ENCODE data around the gene MELTF.

MELTF gene

GRCh38 chr3:196994056-196994455 is 35.6 kb downstream of the MELTF start:
- DNase-seq (ENCODE audit: low spot score) = no peak

DNA sequence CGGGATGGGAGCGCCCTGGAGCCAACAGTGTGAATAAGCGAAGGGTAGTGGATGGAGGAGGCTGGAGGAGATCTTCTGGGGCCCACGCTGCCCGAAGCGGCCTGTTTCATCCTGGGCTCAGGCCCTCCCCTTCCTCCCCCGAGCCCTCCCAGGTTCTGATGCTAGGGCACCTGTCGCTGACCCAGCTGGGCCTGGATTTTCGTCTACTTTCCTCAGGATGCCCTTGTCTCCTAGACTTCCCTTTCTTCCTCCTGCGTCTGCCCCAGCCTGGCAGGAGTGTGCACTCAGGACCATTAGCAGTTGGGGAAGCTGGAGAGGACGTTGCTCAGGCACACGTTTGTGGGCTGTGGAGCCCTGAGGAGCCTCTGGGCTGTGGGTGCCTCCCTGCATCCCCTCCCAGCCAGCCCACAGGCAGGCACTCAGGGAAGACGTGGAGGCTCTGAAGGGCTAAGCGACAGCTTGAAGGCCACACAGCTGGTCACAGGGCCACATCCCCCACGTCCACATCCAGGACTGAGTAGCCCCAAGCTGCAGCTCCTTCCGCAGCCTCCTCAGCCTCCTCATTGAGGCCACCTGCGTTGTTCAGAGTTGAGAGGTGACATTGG is 37.1 kb downstream of the MELTF start:
- no peak for DNase-seq (ENCODE audit: low spot score)

DNA sequence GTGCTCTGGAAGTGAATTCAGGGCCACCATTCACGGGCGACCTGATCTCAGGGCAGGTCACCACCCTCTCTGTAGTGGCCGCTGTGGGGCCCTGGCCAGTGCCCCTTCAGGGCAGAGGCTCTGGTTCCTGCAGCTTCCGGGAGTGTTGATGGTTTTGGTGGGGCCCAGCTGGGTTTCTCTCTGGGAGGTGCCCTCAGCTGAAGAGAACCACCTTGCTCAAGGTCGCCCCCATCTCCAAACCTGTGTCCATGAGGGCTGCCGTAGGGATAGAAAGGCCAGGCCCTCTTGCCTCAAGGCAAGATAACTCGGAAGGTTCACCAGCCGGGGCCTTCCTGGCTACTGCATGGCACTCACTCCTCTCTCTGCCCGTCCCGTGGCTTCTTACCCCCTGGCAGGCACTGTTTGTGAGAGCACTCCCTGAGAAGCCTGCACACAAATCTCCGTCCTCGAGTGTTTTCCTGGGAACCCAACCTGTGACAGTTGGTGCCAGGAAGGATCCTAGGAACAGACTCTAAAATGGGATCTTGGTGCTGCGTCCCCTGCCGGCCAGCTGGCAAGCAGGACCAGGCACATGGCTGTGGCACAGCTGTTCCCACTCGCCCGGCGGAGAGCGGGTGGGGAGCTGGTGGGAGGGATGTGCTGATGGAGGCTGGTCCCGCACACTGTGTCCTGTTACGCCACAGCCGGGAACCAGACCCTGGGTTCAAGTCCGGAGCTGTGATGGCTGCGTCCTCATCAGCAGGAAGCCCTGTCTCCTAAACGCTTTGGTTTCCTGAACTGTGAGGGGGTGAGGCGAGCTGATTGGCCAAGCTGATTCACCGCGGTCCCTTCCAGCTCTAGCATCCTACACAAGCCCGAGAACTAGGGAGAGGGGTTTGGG is 37.8 kb downstream of the MELTF start:
- DNase-seq (ENCODE audit: low spot score) = no peak

- no peak for DNase-seq (ENCODE audit: low spot score)
Observed at GRCh38 chr3:196990601-196991007, 39.0 kb downstream of the MELTF start.

- no peak for DNase-seq (ENCODE audit: low spot score)
Observed at GRCh38 chr3:196989721-196990262, 39.8 kb downstream of the MELTF start.

DNA sequence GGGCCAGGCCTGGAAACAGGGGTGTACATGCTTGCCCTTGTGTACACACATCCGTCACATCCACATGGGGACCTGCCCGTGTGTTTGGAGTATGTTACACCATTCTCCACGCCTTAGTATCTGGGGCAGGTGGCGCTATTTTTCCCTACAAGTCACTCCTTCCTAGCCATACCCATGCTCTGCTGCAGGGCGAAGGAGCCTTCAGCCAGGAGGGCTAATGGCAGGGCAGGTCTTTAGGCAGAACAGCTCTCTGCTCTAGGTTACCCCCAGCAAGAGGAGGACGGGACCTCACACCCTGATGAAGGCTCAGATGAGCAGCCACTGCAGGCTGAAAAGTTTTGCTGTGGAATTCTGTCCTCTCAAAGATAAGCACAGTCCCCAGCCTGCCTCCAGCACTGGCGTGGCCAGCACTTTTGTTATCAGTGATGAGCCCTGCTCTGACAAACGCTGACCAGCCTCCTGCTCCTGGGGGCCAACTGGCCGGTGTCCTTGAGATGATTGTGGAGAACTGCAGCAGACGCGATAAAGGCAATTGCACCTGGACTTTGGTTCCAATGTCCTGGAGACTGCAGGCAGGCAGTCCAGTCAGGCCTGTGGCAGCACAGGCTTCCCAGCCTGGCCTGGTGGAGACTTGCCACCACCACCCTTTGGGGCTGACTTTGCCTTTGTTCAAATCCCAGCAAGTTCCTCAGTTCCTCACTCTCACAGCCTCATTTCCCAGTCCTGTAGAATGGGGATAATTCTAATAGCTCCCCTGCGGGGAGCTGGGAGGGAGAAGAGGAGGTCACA is 41.2 kb downstream of the MELTF start:
- DNase-seq (ENCODE audit: low spot score) = no peak

DNA sequence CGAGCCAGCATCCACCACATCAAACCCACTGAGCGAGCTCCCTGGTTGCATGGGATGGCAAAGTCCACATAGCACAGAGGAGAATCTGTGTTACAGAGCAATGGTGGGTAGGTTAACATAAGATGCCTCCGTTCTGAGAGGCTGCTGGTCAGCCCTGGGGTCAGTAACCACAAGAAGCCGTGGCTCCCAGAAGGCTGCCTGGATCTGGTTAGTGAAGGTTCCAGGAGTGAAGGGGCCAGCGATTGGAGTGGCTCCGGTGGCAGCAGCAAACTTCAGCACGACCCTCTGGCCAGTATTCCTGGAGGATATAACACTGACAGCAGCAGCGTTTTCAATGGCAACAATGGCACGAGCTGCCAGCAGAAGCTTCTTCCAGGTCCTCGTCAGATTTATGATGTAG is 42.6 kb downstream of the MELTF start:
- no peak for DNase-seq (ENCODE audit: low spot score)

DNA sequence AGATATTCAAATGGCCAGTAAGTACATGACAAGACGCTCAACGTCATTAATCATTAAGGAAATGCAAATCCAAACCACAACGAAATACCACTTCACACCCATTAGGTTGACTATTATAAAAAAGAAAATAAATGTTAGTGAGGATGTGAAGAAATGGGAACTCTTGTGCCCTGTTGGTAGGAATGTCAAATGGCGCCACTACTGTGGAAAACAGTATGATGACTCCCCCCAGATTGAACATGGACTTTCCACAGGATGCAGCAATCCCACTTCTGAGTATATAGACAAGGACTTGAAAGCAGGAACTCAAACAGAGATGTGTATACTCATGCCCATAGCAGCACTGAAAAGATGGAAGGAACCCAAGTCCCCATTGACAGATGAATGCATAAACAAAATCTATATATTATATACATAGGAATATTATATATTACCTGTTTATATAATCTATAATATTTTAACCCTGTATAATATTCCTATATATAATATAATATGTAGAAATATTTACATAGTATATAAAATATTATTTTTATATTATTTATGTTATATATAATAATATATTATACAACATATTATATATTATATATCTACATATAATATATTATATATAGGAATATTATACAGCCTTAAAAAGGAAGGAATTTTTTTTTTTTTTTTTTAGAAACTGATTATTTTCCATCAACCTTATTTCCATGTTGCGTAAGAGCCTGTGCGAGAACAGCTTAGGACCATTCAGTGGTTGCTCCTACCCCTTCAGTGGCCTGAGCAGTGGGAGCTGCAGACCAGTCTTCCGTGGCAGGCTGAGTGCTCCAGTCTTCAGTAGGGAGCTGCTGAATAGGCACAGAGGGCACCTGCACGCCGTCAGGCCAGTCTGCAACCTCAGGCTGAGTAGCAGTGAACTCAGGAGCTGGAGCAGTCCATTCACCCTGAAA is 43.4 kb downstream of the MELTF start:
- no peak for DNase-seq (ENCODE audit: low spot score)

DNA sequence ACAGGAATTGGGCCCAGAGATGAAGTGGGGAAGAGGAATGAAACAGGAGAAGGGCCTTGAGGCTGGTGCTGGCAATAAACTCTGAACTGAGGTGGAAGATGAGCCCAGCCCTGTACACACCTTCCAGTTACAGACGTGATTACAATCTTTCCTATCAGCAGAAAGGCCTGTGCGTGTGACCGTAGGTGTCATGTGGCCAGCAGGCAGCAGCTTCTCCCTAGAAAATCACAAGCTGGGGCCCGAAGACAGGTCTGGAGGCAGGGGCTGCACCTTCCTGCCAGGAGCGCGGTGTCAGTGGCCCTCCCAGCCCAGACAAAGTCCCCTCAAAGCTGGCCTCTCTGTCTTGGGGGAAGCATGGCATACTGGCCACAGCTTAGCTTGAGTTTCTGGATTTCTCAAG is 44.3 kb downstream of the MELTF start:
- no peak for DNase-seq (ENCODE audit: low spot score)

GRCh38 chr3:196983186-196983585 is 46.4 kb downstream of the MELTF start:
- no peak for DNase-seq (ENCODE audit: low spot score)

DNA sequence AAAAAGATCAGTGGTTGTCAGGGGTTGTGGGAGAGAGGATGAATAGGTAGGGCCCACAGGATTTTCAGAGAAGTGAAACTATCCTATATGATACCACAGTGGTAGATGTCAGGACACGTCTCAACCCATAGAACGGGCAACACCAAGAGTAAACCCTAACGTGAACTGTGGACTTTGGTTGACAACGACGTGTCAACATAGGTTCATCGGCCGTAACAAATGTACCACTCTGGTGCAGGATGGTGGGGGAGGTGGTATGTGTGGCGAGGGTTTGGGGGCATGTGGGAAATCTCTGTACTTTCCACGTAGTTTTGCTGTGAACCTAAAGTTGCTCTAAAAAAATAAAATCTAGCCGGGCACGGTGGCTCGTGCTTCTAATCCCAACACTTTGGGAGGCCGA is 48.0 kb downstream of the MELTF start:
- no peak for DNase-seq (ENCODE audit: low spot score)

- no peak for DNase-seq (ENCODE audit: low spot score)
Observed at GRCh38 chr3:196979545-196979944, 50.1 kb downstream of the MELTF start.

DNA sequence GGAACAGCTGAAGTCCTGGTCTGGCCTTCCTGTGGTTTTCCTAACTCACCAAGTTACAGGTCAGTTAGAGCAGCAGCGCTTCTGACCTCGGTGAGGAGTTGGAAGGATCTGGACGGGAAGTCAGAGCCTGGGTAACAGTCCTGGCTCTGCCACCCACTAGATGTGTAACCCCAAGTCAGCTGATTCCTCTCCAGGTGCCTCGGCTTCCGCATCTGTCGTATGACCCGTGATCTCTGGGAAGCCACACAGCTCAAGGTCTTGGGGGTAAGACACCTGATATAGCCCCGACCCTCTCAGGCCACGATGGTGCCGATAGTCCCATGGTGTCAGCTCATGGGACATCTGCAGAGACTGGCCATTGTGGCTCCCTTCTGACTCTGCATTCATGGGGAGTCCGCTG is 52.7 kb downstream of the MELTF start:
- DNase-seq (ENCODE audit: low spot score) = no peak

DNA sequence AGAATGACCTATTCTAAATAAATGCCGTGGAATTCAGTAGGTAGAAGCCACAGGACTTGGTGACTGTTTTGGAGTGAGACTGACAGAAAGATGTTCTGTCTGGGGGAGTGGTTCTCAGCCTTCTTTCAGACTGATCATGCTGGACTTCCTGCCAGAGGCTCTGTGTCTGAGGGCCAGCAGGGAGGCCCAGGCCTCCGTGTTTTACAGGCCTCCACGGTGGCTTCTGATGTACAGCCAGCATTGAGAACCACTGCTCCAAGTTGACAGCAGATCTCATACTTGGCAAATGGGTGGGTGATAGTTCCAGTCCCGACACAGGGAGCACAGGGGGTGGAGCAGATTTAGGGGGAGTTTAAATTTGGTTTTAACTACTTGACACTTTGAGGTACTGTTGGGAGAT is 54.3 kb downstream of the MELTF start:
- DNase-seq (ENCODE audit: low spot score) = no peak

DNA sequence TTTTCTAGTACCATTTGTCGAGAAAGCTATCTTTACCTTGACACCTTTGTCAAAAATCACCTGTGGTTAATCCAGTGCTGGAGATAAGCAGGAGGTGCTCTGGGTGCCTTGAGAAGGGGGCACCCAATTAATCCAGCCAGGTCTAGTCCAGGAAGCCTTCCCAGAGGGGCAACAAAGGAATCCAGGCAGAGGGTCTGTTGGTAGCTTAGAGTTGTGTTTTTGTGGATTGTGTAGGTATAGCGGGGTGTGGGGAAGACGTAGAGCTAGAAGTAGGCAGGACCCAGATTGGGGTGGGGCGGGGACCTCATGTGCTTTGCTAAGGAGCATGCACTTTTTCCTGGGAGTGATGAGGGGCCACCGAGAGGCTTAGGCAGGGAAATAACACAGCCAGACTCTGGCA is 55.0 kb downstream of the MELTF start:
- DNase-seq (ENCODE audit: low spot score) = no peak

GRCh38 chr3:196971094-196971698 is 58.4 kb downstream of the MELTF start:
- DNase-seq (ENCODE audit: low spot score) = no peak

DNA sequence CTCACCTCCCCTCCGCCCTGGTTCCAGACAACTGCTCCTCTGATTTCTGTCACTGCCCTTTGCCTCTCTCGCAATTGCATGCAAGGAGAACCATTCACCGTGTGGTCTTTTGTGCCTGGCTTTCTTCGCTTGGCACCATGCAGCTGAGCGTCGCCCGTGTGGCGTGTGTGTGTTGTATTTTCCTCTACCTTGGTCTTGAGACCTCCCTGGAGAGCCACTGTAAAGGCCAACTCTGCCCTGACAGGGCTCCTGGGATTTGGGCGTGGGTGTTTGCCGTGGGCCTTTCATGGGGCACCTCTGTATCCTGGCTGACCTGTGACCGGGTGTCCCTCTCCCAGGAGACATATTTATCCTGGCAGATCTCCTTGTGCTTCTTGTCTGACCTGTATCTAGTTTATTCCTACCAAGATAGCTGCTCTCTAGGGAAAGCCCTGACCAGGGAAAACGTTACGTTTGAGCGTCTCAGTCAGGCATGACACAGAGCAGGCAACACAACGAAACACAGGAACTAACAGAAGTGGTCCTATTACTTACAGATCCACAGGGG is 59.0 kb downstream of the MELTF start:
- DNase-seq (ENCODE audit: low spot score) = no peak

GRCh38 chr3:196969660-196970546 is 59.7 kb downstream of the MELTF start:
- peak; percentile 48 for DNase-seq (ENCODE audit: low spot score)

GRCh38 chr3:196969134-196969659 is 60.4 kb downstream of the MELTF start:
- peak; percentile 31 for DNase-seq (ENCODE audit: low spot score)

All from Ammon's horn (tissue), 1 donor.